RWPE1 (cell line): Measurements from ENCODE around the gene ZNF766.

Experiments used
- CTCF ChIA-PET: fragments of 350-600 bp; sonication (Branson Sonifier 250); formaldehyde crosslinking; extraction: SDS; loops from one replicate; lab custom pipeline; 2021; lab: Yijun Ruan, JAX
- POLR2A ChIA-PET: fragments of 400-600 bp; formaldehyde crosslinking; extraction: SDS; loops from one replicate; lab custom pipeline; 2020; ENCODE audit warnings: antibody characterized with exemption; ENCODE audit not compliant: low non-redundant PET; lab: Yijun Ruan, JAX
- DNase-seq: peaks from one replicate; pipeline ENCODE4 v3.0.0; 2012; ENCODE audit warnings: low spot score
- H3K27ac ChIP-seq: fragments of 450-650 bp; 2 replicates; pipeline ENCODE4 v1.5.1; 2017
- CTCF ChIP-seq: fragments of 450-650 bp; conservative IDR thresholded peaks from 2 replicates; pipeline ENCODE4 v1.5.1; 2017; ENCODE audit warnings: low read depth, mild to moderate bottlenecking

ZNF766 gene

GRCh38 chr19:52296400-52296772 is 27.0 kb downstream of the ZNF766 start:
- peak overlapping the region; percentile 80 for H3K27ac ChIP-seq
- POLR2A ChIA-PET = interaction anchor here (0.7 kb wide), 1 partner anchor 279 kb away, joined by 4 read pairs; no protein-coding TSS in a partner anchor
- TF ChIP-seq CTCF = no peak
- no peak for DNase-seq
- CTCF ChIA-PET = no interaction called here

DNA sequence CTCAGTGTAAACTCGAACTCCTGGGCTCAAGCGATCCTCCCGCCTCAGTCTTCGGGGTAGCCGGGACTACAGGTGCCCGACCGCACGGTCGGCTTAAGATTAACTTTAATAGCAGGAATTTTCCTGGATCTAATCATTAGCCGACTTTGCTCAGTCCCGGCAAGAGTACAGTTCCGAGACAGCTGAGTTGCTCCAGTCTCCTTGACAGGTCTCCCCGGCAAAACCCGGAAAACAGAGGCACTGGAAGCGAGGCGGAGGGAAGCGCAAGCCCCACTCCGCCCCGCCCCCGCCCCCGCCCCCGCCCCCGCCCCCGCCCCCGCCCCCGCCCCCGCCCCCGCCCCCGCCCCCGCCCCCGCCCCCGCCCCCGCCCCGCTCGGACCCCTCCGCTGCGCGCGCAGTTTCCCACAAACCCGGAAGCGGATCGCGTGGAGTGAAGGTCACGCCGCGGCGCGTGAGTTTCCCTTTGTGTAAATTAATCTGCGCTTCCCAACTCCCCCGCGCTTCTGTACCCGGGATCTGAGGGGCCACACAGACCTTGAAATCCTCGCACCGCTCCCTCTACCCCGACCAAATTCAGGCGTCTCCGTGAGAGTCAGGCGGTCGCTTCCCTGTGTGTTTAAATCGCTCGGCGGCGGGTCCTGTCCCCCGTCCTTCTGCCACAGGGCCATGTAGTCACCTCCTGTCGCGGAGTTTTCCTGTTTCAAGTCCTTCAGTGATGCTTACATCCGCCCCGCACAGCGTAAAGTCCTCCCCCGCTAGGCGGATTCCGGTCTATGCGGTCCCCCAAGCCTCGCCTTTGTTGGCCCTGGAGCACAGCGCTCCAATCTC is 27.6 kb downstream of the ZNF766 start, which contains the start of gene ZNF480:
TSS of gene ZNF480 (plus strand) at position 397 of the 828 bp plus-strand sequence. CDS start 3,244 bp downstream, outside the sequence.
- ChIA-PET POLR2A (no interaction called here), CTCF (no interaction called here)
- DNase-seq = peak; percentile 65

GRCh38 chr19:52297601-52298364 is 28.4 kb downstream of the ZNF766 start:
- CTCF ChIA-PET = no interaction called here
- TF ChIP-seq CTCF = no peak
- POLR2A ChIA-PET = no interaction called here
- H3K27ac ChIP-seq = peak overlapping the region; percentile 80
- no peak for DNase-seq

More for the DNA sequence above, 27.6 kb downstream of the ZNF766 start, which contains the start of gene ZNF480:
- no peak for TF ChIP-seq CTCF
- H3K27ac ChIP-seq = peak within 1 kb of the TSS; percentile 80

GRCh38 chr19:52307275-52307674 is 37.9 kb downstream of the ZNF766 start:
- no peak overlapping the region for H3K27ac ChIP-seq
- POLR2A ChIA-PET = interaction anchor here (0.6 kb wide), 1 partner anchor 157 kb away, joined by 3 read pairs; no protein-coding TSS in a partner anchor
- no peak for TF ChIP-seq CTCF
- CTCF ChIA-PET = no interaction called here
- DNase-seq = no peak

DNA sequence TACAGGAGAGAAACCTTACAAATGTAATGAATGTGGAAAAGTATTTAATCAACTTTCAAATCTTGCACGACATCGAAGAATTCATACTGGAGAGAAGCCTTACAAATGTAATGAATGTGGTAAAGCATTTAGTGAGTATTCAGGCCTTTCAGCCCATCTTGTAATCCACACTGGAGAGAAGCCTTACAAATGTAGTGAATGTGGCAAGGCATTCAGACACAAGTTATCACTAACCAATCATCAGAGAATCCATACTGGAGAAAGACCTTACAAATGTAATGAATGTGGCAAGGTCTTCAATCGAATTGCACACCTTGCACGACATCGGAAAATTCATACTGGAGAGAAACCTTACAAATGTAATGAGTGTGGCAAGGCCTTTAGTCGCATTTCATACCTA is 53.0 kb downstream of the ZNF766 start:
- ChIA-PET POLR2A (no interaction called here), CTCF (no interaction called here)
- no peak for DNase-seq
- TF ChIP-seq CTCF = no peak
- H3K27ac ChIP-seq = no peak overlapping the region

DNA sequence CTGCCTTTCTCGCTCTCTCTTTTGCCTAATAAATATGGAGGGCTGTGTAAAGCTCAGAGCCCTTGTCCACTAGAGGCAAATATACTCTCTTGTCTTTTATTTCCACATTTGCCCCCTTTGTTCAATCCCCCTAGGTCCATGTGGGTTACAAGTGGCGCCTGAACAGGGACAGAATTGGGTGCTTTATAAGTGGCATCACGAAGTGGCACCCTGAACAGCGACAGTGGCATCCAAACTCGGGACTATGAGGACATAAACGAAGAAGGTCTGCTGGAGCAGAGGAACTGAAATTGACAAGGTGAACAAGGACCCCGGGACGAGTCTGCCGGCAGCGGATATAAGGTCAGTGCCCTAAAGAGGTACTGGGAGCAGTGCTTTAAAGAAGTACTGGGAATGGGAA is 62.4 kb downstream of the ZNF766 start:
- no peak overlapping the region for H3K27ac ChIP-seq
- DNase-seq = no peak
- ChIA-PET CTCF (interaction anchor here (0.6 kb wide), 1 partner anchor 472 kb away, joined by 3 read pairs; no protein-coding TSS in a partner anchor), POLR2A (no interaction called here)
- TF ChIP-seq CTCF = no peak
